Measurements from ENCODE around the gene RUSC1. TPM values are rescaled to one million over a fixed set of nuclear protein-coding genes. Genes with fewer than 3 reads are reported as not detected.

RUSC1 gene
- total and polyA plus RNA-seq, 2 donors (not counting 3 experiments of a cell fraction or from before 2014, with no cell fraction given) = 42.4 to 46.6 TPM

DNA sequence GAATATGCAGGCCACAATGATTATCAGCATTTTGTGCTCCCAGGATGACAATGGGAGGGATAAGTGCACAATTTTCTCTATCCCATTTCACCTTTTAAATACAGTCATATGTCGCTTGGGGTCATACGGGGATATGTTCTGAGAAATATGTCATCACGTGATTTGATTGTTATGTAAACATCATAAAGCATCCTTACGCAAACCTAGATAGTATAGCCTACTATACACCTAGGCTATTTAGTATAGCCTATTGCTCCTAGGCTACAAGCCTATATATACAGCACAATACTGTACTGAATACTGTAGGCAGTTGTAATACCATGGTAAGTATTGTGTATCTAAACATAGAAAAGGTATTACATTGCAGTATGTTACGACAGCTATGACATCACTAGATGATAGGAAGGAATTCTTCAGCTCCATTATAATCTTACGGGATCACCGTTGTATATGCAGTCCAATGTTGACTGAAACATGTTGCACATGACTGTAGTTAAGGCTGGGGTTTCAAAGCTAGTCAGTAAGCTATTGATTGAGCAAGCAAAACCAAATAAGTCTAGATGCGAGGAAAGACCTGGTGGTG, 18.9 kb downstream of the RUSC1 start:
- Histone ChIP-seq H3K9me1 (replicated peaks; ENCODE audit: control insufficient read depth, extremely low read depth, insufficient read depth, low read length) (no peaks in the 10 kb centered on the region), H3K4me2 (ENCODE audit: insufficient read depth, low read length) (no peak overlapping the region), H3K36me3 (ENCODE audit: control insufficient read depth in 2 of 2, extremely low read depth in 1 of 2, insufficient read depth in 2 of 2, low read length in 2 of 2) (peaks cover 5 to 16% of the 10 kb centered on the region in 2 experiments), H2AFZ (ENCODE audit: low read depth, low read length) (no peak overlapping the region), H3K27me3 (ENCODE audit: control insufficient read depth in 2 of 2, insufficient read depth in 2 of 2, low read length in 2 of 2) (no peaks in the 10 kb centered on the region), H4K20me1 (replicated peaks; ENCODE audit: control insufficient read depth, extremely low read depth, insufficient read depth, low read length) (no peaks in the 10 kb centered on the region), H3K4me3 (replicated peaks in 1 of 3; ENCODE audit: insufficient read depth in 1 of 3, low read depth in 1 of 3, low read length in 3 of 3) (no peak overlapping the region), H3K4me1 (ENCODE audit: control insufficient read depth, extremely low read depth, insufficient read depth, low read length) (no peaks in the 10 kb centered on the region), H3K27ac (ENCODE audit: insufficient read depth, low read depth, low read length) (no peak overlapping the region), H3K79me2 (ENCODE audit: control insufficient read depth, insufficient read depth, low read length) (no peaks in the 10 kb centered on the region), H3K9me3 (replicated peaks; ENCODE audit: control insufficient read depth, insufficient read depth, low read length) (no peaks in the 10 kb centered on the region), H3K9ac (replicated peaks; ENCODE audit: extremely low read depth, insufficient read depth, low read length) (no peak overlapping the region)
- intact Hi-C loops (cut with micrococcal nuclease) = no loop called here
- dilution Hi-C loops (cut with MboI; ENCODE audit: extremely low pct_ligation_motif_present, low sequenced_read_pairs) = no loop called here
- ChIA-PET CTCF (interaction anchor here (0.6 to 1.9 kb wide), 4 partner anchors 89 to 245 kb away, joined by 3 to 4 read pairs (median 4); no protein-coding TSS in a partner anchor), POLR2A (interaction anchor here (1.2 kb wide), 1 partner anchor 11 kb away, joined by 5 read pairs; no protein-coding TSS in a partner anchor)
- BruUV-seq (replicated peaks) = no TSS peak
- no peak for FAIRE-seq
- DNase-seq (ENCODE audit: low read depth, low spot score) = no peak
- TF ChIP-seq FOS (IDR thresholded peaks at IDR 0.05; ENCODE audit: borderline replicate concordance, insufficient read depth, low read length) = no peak
- TF ChIP-seq, protein P1, sequence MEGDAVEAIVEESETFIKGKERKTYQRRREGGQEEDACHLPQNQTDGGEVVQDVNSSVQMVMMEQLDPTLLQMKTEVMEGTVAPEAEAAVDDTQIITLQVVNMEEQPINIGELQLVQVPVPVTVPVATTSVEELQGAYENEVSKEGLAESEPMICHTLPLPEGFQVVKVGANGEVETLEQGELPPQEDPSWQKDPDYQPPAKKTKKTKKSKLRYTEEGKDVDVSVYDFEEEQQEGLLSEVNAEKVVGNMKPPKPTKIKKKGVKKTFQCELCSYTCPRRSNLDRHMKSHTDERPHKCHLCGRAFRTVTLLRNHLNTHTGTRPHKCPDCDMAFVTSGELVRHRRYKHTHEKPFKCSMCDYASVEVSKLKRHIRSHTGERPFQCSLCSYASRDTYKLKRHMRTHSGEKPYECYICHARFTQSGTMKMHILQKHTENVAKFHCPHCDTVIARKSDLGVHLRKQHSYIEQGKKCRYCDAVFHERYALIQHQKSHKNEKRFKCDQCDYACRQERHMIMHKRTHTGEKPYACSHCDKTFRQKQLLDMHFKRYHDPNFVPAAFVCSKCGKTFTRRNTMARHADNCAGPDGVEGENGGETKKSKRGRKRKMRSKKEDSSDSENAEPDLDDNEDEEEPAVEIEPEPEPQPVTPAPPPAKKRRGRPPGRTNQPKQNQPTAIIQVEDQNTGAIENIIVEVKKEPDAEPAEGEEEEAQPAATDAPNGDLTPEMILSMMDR (IDR thresholded peaks at IDR 0.05; ENCODE audit: extremely low read depth in 1 of 2, insufficient read depth in 1 of 2, low read depth in 1 of 2, low read length in 2 of 2) = no peak
- TF ChIP-seq EZH2 (IDR thresholded peaks at IDR 0.05; ENCODE audit: borderline replicate concordance, low read depth, low read length, severe bottlenecking) = no peak
- TF ChIP-seq POLR2AphosphoS5 (IDR thresholded peaks at IDR 0.05; ENCODE audit: insufficient read depth, low read depth, low read length) = no peak
- TF ChIP-seq GATA2 (IDR thresholded peaks at IDR 0.05; ENCODE audit: insufficient read depth, insufficient read length, low read depth, low read length) = no peak
- TF ChIP-seq JUN (IDR thresholded peaks at IDR 0.05; ENCODE audit: borderline replicate concordance, insufficient read depth, insufficient read length, low read depth) = no peak

Measured in endothelial cell of umbilical vein (primary cell).